ENCODE data around the gene NCAPH2. TPM values are rescaled to one million over a fixed set of nuclear protein-coding genes. Genes with fewer than 3 reads are reported as not detected.

Gene NCAPH2
- total RNA-seq, 2 donors from 2014 or later, result 32.1 to 32.7 TPM

DNA sequence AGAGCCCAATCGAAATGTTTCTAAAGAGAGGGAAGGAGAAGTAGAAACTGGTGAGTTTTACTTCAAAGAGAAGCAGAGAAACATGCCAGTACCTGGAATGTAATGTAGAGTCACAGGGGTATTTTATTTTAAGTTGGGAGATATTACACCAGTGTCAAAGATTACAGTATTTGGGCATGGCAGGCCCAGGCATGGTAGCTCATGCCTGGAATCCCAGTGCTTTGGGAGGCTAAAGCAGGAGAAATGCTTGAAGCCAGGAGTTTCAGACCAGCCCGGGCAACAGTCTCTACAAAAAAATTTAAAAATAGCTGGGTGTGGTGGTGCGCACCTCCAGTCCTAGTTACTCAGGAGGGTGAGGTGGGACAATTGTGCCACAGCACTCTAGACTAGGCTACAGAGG is 52.0 kb downstream of the NCAPH2 start:
- intact Hi-C loops (cut with DNase I), result no loop called here
- DNase-seq (ENCODE audit: low spot score), result no peak

DNA sequence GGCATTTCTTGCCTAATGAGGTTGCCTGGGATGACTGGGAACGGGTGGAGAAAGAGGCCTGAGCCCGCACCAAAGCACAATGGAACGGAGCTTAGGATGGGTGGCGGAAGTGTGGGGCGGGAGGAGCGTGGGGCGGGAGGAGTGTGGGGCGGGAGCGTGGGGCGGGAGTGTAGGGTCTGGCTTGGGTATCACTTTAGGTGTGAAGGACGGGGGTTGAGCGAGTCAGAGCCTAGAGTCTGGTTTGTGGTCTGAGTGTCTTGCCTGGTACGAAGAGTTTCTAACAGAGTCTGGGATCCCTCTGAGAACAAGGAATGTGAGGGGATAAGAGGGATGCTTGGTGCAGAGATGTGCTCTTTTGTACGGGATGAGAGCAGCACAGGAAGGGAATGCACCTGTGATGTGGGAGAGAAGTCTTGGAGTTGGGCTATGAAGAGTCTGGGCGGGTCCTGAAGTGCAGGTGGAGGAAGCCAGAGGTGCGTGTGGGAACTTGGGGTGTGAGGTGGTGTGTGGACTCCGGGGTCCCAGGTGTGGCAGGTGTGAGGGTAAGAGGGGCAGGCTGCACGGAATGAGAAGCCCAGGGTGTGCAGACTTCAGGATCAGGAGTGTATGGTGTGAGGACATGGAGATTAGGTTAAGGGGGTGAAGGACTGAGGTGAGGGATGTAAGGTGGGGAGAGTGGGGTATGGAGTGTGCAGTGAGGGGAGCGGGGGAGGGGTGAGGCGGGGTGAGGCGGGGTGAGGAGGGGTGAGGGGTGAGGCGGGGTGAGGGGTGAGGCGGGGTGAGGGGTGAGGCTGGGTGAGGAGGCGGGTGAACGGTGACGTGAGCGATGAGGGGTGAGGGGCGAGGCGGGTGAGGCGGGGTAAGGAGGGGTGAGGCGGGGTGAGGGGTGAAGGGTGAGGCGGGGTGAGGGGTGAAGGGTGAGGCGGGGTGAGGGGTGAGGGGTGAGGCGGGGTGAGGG is 53.7 kb downstream of the NCAPH2 start:
- no peak for DNase-seq (ENCODE audit: low spot score)
- intact Hi-C loops (cut with DNase I), result no loop called here

DNA sequence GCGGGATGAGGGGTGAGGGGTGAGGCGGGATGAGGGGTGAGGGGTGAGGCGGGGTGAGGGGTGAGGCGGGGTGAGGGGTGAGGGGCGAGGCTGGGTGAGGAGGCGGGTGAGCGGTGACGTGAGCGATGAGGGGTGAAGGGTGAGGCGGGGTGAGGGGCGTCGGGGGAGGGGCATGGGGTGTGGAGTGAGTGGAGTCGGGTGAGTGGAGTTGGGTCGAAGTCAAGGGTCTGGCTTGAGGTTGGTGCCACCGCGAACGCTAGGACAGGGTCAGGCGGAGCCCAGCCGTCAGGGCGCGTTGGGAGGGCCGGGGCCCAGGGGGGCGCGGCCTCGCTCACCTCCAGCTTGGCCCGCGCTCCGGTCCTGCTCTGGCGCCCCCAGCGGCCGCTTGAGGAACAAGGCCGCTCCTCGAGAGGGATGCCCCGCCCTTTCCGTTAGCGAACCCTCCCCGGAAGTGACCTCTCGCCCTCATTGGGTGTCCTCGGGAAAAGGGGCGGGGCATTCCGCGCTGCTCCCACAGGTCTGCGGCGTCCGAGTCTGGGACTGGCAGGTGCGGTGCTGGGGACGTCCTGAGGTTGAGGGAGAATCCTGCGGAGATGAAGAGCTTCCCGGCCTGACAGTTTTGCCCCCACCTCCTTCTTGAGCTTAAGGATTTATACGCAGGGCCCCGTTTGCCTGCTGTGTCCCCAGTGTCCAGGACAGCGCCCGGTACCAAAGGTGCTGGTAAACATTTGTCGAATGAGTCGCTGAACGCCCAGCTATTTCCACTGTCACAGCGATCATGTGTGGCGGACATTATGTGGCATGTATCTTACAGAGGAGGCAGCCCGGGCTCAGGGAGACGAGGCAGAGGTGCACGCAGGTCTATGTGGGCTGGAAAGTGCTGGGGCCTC is 54.7 kb downstream of the NCAPH2 start, which contains the start of gene SYCE3:
TSS of gene SYCE3 (minus strand) at position 397 of the 890 bp plus-strand sequence. CDS start 6,514 bp downstream, outside the sequence.
- intact Hi-C loops (cut with DNase I), result no loop called here
- peak; percentile 99 for DNase-seq (ENCODE audit: low spot score)

DNA sequence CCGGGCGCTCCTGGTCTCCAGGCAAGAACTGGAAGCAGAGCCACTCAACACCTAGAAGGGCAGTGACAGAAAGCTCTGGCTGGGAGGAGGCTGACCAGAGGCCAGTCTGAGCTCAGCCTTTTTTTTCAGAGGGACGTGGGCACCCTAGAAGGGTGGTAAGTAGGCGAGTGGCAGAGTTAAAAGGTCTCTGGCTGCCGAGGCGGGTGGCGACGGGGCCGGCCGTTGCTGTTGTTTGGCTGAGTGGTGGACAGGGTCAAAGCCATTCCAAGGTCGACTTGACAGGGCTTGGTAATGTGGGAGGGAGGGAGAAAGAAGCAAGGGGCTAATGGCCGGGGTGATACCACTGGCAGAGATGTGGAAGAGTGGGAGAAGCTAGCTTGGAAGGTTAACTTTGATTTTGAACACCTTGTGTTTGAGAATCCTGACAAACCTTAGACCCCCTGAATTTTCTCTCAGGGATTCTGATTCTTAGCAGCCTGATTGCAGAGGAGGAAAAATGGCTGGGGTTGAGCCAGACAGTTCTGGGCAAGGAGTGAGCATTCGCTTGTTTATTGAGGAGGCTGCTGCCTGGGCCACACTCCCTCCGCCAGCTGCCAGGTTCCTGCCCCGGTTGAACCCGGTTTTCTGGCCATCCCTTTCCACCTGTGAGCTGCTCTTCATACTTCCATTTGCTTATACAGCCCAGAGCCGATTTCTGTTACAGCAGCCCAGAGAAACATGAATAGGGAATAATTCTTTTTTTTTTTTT is 55.6 kb downstream of the NCAPH2 start:
- intact Hi-C loops (cut with DNase I), result no loop called here

DNA sequence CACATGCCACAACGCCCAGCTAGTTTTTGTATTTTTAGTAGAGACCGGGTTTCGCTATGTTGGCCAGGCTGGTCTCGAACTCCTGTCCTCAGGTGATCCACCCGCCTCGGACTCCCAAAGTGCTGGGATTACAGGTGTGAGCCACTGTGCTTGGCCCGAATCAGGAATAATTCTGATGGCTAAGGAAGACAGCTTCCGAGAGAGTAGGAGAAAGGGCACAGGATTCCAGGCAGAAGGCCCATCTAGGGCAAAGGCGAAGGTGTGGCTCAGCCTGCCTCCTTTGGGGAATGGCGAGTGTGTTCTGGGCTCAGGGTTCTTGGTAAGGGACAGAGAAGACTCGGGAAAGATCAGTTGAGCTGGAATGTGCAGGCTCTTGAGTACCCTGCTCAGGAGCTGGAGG is 56.3 kb downstream of the NCAPH2 start:
- intact Hi-C loops (cut with DNase I), result no loop called here
- DNase-seq (ENCODE audit: low spot score), result no peak

More for the DNA sequence above, 55.6 kb downstream of the NCAPH2 start:
- DNase-seq (ENCODE audit: low spot score), result no peak

DNA sequence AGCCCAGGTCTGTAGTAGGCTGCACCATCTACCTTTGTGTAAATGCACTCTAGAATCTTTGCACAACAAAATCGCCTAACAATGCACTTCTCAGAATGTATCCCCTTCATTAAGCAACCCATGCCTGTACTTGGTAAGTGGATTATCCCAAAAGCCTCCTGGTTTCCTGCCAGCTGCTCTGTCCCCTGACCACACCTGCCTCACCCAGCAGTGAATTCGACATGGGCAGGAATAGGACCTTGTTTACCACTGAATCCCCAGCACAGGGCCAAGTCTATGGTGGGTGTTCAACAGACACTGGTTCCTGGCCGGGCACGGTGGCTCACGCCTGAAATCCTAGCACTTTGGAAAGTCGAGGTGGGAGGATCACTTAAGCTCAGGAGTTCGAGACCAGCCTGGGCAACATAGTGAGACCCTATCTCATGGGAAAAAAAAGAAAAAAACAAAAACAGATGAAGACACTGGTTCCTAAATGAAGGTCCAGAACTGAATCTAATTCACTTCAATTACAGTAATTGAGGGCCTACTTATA is 59.8 kb downstream of the NCAPH2 start:
- intact Hi-C loops (cut with DNase I), result no loop called here
- DNase-seq (ENCODE audit: low spot score), result no peak

DNA sequence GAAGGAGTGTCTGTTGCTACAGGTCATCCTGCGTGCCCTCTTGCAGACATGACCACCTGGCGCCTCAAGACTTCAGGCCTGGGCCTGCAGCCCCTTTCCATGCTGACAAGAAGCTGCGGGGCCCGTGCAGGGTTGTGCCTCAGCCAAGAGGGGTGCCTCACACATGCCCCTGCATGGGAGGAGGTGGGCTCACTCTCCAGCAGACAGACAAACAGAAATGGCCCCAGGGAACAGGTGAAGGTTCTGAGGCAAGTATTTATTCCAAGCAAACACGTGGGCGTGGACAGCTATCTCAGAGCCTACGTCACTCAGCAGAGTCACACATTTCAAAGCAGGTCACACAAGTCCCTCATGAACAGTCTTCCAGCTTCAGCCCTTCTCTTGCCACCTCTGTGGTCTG is 60.6 kb downstream of the NCAPH2 start:
- DNase-seq (ENCODE audit: low spot score), result peak; percentile 73
- intact Hi-C loops (cut with DNase I), result no loop called here

DNA sequence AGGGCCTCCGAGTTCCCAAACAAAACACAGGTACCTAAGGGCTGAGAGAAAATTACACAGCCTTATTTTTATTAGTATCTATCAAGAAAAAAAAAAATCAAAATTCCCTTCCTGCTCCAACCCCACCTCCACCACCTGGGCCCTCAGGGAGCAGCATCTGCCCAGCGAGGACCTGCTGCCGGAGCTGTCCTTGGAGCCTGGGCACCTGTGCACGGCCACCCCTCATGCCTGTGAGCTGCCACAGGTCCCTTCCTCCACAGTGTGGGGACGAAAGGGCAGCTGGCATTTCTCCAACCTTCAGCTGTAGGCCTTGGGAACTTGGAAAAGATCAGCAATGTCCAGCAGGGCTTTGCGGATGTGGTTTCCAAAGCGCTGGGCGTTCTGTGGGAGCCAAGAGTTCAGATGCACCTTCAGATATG is 61.0 kb downstream of the NCAPH2 start:
- intact Hi-C loops (cut with DNase I), result no loop called here
- DNase-seq (ENCODE audit: low spot score), result peak; percentile 70

DNA sequence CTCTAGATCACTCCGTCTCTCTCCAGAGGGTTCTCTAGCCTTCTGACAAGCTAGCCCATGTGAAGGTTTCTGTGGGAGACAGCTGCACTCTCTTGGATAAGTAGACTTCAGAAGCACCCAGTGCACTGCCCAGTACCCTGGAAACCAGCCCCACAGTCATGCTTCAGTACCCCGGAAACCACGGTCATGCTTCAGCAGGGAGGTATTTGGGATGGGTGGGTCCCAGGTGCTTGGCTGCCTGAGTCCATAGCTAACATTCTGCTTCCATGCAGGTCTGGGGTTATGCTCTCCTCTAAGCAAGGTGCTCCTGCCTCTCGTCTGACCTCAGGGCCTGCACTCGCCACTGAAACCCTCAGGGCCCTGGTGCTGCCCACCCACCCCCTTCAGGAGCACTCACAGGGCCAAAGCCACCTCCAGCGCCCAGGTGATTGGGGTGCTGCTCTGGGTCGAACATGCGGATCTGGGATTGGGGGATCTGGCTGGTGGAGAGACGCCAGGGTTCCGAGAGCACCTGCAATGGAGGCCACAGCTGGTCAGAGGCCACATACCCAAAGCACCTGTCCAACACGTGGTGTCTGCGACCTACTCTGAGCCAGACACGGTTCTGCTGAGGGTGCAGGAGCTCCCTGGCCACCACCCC is 62.0 kb downstream of the NCAPH2 start:
- intact Hi-C loops (cut with DNase I), result no loop called here
- peak; percentile 62 for DNase-seq (ENCODE audit: low spot score)

DNA sequence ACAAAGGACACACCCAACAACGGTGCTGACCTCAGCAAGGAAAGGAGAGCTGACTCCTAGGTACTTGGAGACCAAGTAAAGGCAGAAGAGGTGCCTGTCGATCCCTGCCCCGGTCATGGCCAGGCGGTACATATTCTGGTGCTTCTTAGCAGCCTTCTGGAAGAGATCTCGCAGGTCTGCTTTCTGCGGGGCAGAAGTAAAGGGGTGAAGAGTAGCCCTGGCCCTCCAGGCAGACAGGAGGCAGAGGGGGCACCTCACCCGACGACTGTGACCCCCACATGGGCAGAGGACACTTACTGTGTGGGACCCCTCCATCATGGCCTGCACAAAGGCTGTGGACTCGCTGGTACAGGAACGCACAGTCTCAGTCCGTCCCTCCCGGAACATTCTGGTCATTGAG is 62.8 kb downstream of the NCAPH2 start:
- intact Hi-C loops (cut with DNase I), result no loop called here
- DNase-seq (ENCODE audit: low spot score), result peak; percentile 58

DNA sequence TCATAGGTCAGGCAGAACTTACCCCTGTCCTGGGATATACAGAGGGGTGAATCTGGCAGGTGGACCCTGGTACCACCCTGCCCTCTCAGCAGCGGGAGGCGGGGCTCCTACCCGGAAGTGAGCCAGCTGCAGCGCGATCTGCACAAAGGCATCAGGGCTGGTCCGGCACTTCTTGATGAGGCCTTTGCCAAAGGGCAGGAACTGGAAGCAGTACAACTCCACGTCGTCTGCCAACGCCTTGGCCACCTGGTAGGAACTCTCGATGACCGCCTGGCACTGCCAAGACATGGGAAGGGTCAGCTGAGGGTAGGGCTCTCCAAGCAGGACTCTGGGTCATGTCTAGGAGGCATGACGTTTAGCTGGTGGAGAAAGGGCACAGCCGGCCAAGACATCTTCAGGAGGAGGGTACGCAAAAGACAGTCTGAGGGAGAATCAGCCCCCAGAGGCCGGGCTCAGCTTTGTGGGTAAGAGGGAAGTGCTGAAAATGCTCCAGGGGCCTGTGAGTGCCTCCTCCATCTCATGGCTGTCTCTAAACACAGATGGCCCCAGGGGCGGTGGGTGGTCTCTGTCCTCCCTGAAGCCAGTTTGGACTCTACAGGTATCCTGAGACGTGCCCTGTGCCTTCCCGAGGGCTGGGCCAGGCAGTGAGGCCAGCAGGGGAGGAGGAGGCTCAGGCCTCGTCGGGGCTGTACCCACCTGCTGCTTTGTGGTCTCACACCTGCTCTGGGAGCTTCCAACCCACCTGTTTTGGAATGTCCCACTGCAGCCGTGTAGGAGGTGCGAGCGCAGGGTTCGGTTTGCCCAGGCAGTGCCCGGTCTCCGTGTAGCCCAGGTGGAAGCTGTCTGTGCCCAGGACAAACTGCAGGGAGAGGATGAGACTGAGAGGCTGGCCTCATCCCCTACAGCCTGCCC is 63.5 kb downstream of the NCAPH2 start:
- intact Hi-C loops (cut with DNase I), result no loop called here

DNA sequence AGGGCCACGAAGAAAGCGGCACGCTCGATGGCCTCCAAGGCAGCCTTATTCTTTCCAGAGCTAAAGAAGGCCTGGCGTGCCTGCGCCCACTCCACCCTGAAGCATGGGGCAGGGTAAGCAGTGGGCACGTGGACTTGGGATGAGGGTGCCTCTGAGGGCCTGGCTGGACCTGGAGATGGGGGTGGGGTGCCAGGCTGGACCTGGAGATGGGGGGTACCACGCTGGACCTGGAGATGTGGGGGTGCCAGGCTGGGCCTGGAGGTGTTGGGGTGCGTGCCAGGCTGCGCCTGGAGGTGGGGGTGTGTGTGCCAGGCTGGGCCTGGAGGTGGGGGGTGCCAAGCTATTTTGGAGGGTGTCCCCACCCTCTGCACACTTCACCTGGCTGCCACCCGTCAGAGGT is 64.9 kb downstream of the NCAPH2 start:
- intact Hi-C loops (cut with DNase I), result no loop called here
- peak; percentile 59 for DNase-seq (ENCODE audit: low spot score)

More for the DNA sequence above, 63.5 kb downstream of the NCAPH2 start:
- peak; percentile 74 for DNase-seq (ENCODE audit: low spot score)

DNA sequence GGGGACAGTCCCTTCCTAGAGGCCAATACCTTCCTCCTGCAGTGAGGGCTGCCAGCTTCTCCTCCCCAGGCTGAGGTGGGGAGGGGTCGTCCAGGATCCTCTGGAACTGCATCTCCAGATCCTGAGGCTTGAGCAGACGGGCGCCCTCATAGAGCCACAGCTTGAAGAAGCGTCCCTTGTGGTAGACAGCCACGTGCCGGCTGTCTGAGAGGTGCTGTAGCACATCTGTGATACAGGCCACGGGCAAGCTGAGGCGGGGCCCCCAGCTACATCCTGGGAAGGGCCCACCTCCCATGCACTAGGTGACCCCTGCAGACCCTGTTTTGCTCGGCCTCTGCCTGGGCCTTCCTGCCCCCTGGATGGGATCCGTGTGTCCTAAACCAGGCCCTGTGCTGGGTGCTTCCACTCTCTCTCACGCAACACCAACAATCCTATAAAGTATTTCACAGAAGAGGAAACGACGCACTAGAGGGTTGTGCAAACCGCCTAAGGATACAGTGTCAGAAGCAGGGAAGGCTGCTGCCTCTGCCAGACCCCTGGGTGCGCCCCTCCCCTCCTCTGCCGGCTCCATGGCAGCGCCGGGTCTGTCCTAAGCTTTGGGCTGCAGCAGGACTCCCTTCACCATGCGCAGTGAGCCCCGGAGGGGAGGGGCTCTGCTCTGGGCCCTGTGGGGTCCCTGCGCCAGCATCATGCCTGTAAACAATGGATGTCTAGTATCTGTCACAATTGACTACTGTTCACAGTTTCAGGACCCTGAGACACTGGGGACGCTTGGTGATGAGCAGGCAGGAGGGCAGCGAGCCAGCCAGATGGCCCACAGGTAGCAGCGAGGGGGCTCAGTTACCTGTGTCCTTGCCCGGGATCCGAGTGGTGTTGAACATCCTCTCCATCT is 65.7 kb downstream of the NCAPH2 start:
- intact Hi-C loops (cut with DNase I), result no loop called here

DNA sequence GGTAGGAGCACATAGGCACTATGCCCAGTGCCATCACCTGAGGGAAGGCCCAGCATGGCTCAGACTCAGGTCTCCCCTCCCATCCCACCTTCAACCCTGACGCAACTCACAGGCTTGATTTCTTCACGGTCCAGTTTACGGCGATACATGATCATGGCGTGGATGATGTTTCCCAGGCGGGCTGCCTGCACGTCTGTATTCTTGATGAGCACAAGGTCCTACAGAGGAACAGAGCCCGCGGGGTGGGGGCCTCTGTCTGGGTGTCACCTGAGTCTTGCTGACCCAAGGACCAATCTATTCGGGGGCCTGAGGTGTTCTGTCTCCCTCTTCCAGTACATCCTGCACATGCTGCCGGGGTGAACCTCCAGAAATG is 66.3 kb downstream of the NCAPH2 start:
- intact Hi-C loops (cut with DNase I), result no loop called here
- DNase-seq (ENCODE audit: low spot score), result peak; percentile 55

More for the DNA sequence above, 65.7 kb downstream of the NCAPH2 start:
- peak; percentile 49 for DNase-seq (ENCODE audit: low spot score)
